ENCODE results near the gene ACACB.

ACACB gene

GRCh38 chr12:109116611-109116949 lies 193 bp downstream of the ACACB start:
- Histone ChIP-seq H3K4me3 (no peak overlapping the region), H3K9me3 (no peaks in the 10 kb centered on the region), H3K36me3 (no peaks in the 10 kb centered on the region), H3K27ac (no peak overlapping the region), H3K4me1 (peaks cover 0 to 34% (median 16%) of the 10 kb centered on the region in 4 donors), H3K27me3 (no peaks in the 10 kb centered on the region)
- DNase-seq: no peak
- no peak for TF ChIP-seq CTCF (IDR thresholded peaks at IDR 0.05)
- intact Hi-C loops (cut with DNase I; ENCODE audit: low total_unique reads): no loop called here

GRCh38 chr12:109120095-109120494 lies 3.7 kb downstream of the ACACB start:
- Histone ChIP-seq H3K36me3 (no peaks in the 10 kb centered on the region), H3K4me3 (no peak overlapping the region), H3K9me3 (no peaks in the 10 kb centered on the region), H3K27ac (no peak overlapping the region), H3K27me3 (no peaks in the 10 kb centered on the region), H3K4me1 (peaks cover 0 to 13% (median 1%) of the 10 kb centered on the region in 4 donors)
- no peak for DNase-seq
- no peak for TF ChIP-seq CTCF (IDR thresholded peaks at IDR 0.05)
- intact Hi-C loops (cut with DNase I; ENCODE audit: low total_unique reads): no loop called here

GRCh38 chr12:109120557-109120956 lies 4.2 kb downstream of the ACACB start:
- H3K9me3 ChIP-seq: no peaks in the 10 kb centered on the region
- no peaks in the 10 kb centered on the region for H3K36me3 ChIP-seq
- no peak for TF ChIP-seq CTCF (IDR thresholded peaks at IDR 0.05)
- intact Hi-C loops (cut with DNase I; ENCODE audit: low total_unique reads): no loop called here
- no peak overlapping the region for H3K27ac ChIP-seq
- H3K4me1 ChIP-seq: peaks cover 0 to 11% (median 0%) of the 10 kb centered on the region in 4 donors
- no peaks in the 10 kb centered on the region for H3K27me3 ChIP-seq
- no peak overlapping the region for H3K4me3 ChIP-seq
- peak in 1 of 2 donors; percentile 20 for DNase-seq

- Histone ChIP-seq H3K4me1 (peaks cover 0 to 10% (median 0%) of the 10 kb centered on the region in 4 donors), H3K27me3 (no peaks in the 10 kb centered on the region), H3K9me3 (no peaks in the 10 kb centered on the region), H3K4me3 (no peak overlapping the region), H3K27ac (no peak overlapping the region), H3K36me3 (peaks cover 0 to 7% (median 0%) of the 10 kb centered on the region in 3 donors)
- intact Hi-C loops (cut with DNase I; ENCODE audit: low total_unique reads): no loop called here
- DNase-seq: no peak
- no peak for TF ChIP-seq CTCF (IDR thresholded peaks at IDR 0.05)
These were observed 5.0 kb downstream of the ACACB start for GRCh38 chr12:109121346-109121880.

- Histone ChIP-seq H3K4me3 (no peak overlapping the region), H3K36me3 (peaks cover 0 to 8% (median 0%) of the 10 kb centered on the region in 3 donors), H3K27me3 (no peaks in the 10 kb centered on the region), H3K27ac (no peak overlapping the region), H3K9me3 (no peaks in the 10 kb centered on the region), H3K4me1 (no peaks in the 10 kb centered on the region)
- DNase-seq: no peak
- intact Hi-C loops (cut with DNase I; ENCODE audit: low total_unique reads): no loop called here
- TF ChIP-seq CTCF (IDR thresholded peaks at IDR 0.05): no peak
These were observed 8.7 kb downstream of the ACACB start for GRCh38 chr12:109124878-109125648.
